ENCODE data around the gene IRAG1.

Gene IRAG1, protein sequence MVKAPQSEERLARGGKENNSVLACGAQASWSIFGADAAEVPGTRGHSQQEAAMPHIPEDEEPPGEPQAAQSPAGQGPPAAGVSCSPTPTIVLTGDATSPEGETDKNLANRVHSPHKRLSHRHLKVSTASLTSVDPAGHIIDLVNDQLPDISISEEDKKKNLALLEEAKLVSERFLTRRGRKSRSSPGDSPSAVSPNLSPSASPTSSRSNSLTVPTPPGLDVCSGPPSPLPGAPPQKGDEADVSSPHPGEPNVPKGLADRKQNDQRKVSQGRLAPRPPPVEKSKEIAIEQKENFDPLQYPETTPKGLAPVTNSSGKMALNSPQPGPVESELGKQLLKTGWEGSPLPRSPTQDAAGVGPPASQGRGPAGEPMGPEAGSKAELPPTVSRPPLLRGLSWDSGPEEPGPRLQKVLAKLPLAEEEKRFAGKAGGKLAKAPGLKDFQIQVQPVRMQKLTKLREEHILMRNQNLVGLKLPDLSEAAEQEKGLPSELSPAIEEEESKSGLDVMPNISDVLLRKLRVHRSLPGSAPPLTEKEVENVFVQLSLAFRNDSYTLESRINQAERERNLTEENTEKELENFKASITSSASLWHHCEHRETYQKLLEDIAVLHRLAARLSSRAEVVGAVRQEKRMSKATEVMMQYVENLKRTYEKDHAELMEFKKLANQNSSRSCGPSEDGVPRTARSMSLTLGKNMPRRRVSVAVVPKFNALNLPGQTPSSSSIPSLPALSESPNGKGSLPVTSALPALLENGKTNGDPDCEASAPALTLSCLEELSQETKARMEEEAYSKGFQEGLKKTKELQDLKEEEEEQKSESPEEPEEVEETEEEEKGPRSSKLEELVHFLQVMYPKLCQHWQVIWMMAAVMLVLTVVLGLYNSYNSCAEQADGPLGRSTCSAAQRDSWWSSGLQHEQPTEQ

DNA sequence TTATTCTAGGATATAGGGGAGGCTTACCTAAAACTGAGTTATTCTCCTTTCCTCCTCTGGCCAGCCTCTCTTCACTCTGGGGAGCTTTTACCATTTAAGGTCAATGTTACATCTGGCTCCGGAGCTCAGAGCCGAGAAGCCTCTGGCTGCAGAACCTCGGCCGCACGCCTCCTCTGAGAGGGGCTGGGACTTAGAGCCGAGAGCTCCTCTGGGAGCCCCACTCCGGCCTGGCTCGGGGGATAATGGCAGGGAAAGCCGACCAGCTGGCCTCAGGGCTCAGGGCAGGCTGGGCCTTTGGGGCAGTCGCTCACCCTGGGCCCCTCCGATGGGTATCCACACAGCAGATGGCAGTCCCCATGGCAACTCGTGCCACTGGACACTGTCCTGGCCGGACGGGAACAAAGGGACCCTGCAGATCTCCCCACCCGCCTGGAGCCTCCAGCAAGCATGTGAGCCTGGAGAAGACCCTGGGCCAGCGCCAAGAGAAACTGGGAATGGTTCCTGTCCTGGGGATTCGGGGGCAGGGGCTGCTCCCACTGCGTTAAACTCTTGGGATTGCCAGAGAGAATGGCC lies at the start of gene IRAG1:
Gene IRAG1, minus strand, starts transcription at position 247 of the 573 bp plus-strand sequence. Its CDS starts 153 bp downstream, at position 94.
- no peak for FAIRE-seq

DNA sequence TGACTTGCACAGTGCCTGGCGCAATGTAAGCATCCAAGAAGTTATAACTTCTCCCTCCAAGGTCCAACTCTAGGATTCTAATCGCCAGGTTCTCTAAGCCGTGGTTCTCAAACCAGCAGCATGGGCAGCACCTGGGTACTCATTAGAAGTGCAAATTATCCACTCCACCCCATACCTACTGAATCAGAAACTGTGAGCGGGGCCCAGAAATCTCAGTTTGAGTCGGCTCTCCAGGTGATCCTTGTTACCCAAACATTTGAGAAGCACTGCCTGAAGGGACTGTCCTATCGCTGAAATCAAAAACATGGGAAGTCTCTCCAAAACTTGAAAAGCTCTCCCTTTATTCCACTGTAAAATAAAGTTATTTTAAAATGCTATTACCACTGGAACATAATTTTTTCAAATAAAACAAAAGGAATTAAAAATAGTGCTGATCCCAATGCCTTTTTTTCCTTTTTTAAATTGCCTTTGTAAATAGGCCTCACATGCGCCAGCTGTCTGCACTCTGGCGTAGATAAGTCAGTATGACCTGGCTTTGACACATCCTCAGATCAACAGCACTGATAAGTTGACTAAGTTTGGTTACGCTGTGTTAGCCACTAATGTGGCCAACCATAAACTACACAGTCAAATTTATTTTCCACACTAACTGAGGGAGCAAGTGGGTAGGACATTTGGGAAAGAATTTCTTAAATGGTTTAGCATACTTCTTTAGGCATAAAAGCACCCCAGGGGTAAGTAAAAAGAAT lies 49.1 kb upstream of the IRAG1 start:
- no peak for FAIRE-seq

DNA sequence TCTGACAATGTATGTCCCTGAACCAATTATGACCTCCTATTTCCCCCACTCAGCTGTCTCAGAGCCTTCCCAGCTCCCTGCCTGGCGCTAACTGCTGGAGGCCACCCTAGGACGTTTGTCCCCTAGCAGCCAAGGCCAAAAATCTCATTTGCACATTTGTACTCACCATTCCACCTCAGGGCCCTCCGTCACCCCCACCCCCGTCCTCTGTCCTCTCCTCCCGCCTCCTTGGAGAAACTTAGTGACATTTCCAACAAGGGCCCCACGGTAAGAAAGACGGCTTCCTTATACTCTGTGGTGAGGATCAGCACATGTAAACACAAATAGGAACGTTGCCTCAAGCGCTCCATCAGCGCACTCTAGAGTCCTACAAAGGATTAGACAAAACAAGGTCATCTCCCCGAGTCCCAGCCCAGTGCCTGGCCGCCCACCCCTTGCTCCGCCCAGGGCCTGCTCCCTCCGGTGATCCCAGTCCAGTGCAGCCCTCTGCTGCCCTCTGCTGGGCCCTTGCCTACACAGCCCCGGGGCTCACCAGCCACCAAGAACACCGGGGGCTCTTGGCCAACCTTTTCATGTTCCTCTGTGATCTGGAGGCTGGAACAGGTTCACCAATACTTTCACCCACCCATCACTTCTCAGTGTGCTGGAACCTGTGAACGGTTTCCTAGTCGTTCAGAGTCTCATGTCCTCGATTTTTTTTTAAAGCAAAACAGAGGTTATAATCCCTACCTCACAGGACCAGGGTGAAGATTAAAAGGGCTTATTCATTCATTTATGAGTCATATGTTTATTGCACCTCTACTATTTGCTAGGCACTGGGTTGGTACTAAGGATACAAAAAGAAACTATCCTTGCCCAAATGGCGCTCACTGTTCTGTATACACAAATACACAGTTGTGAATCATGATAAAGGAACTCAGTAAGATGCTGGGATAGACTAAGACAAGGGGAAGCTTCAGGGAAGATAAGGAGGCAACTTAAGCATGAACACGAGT lies 42.2 kb upstream of the IRAG1 start:
- no peak for FAIRE-seq

DNA sequence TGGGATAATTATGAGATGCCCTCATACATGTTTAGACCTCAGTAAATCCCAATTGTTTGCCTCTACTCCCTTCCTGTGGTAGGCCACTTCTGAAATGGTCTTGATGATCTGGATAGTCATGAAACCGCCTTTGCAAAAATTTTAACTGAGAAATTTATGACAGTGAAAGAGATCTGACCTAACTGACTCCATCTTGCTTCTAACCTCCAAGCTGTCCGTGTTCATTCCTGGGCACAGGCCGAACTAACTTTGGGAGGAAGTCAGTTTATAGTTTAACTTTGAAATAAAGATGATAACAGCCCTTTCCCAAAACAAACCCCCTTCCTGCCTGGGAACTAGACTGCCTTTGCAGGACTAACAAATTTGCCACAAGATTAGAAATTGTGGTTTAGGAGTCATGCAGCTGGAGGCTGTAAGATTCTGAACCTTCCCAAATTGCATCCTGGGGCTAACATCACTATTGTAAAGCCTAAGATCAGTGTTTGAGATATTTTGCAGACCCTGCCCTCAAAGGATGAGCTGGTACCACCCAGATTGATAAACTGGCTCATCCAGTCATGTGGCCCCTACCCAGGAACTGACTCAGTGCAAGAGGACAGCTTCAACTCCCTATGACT lies 37.6 kb upstream of the IRAG1 start:
- FAIRE-seq, result no peak

DNA sequence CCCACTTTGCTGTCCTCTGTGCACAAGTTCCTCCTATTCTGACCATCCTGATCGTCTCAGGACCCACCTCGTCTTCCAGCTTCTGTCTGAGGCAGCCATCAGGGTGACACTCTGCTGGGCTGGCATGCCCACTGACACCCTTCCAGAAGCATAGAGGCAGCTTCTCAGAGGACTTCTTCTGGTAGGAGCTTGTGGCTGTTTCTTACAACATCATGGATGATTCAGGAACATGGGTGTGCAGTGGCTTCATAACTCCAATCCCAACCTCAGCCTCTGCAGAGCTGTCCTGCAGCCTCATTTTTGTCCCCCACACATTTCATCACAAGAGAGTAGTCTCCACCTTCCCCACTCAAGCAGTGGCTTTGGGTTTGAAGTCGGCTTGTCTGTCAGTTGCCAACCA lies 36.6 kb upstream of the IRAG1 start:
- FAIRE-seq, result no peak

DNA sequence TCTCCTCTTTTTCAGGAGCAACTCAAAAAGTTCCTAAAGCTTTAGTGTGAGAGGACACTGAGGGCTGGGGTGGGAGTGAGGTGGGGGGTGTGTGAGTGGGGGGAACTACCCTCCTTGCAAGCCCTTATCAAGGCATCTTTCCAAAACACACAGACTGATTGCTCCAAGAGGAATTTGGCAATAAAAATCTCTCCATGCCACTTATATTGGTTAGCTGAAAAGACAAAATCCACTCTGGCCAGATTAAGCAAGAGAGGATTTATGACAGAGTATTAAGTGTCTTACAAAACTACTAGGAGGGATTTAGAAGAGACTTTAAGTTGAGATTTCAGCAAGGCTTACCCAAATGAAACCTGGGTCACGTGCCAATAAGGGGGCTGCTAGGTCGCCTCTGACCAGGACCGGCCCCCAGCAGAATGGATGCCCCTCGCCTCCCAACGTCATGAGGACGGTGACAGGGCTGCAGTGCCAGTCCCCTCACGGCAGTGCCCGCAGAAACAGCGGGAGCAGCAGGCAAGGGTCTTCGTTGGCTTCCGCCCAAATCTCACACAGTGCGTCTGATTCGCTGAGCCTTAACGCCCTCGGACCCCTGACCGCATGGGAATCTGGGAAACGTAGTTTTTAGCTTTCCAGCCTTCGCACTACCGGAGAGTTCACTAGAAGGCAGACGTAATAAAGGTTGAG lies 35.4 kb upstream of the IRAG1 start:
- no peak for FAIRE-seq

DNA sequence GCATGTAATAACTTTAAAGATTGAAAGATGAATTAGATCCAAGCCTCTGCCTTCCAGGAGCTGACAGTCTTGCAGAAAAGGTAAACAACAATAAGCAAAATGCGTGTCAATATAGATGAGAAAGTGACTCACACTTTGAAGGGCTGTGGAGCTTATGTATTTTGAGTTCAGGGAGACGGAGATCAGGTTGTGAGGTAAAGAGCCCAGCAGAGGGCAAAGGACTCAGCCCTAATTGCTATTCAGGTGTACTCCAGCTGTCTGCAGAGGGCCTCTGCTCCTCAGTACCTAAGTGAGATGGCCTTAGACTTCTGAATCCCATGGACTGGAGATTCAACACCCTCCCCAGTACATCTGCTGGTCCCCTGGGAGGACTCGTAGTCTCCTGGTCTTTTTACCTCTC lies 34.6 kb upstream of the IRAG1 start:
- no peak for FAIRE-seq

DNA sequence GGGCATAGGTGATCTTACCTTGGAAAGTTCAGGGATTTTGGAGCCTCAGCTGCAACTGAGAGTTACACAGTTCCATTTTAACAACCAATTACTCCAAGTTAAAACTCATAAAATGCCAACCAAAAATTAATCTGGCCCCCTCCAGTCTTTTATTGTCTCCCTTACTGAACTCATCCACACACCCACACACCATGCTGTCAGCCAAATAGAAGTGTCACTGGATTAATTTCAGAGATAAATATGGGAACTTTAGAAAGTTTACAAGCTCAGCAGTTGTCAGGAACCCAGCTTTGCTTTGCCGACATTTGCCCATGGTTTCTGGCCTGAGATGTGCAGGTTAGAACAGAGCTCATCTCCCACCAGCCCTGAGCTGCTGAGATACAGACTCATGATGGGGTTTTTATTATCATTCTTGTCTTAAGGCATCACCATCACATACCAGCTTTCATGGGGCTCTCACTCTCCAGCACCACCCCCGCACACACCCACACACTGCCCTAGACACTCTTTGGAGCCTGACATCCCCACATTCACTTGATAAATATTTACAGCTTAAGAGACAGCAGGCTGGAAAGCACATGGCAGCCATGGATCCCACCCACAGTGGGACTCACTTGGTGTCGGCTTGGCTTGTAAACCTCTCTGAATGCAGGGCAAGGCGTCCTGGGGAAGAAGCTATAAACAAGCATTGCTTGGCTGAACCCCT lies 33.7 kb upstream of the IRAG1 start:
- FAIRE-seq, result no peak

DNA sequence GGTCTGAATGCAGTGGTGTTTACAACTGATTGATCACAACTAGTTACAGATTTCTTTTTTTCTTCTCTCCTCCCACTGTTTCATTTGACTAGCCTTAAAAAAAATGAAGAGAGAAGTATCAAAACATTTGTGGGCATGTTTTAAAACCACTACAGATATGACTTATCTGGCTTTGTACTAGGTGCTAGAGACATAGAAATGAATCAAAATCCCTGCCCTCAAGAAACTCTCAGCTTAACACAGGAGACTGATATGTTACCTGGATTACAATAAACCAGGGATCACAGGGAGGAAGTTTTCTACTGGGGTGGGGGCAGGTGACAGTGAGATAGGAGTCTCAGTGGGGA lies 32.3 kb upstream of the IRAG1 start:
- no peak for FAIRE-seq

DNA sequence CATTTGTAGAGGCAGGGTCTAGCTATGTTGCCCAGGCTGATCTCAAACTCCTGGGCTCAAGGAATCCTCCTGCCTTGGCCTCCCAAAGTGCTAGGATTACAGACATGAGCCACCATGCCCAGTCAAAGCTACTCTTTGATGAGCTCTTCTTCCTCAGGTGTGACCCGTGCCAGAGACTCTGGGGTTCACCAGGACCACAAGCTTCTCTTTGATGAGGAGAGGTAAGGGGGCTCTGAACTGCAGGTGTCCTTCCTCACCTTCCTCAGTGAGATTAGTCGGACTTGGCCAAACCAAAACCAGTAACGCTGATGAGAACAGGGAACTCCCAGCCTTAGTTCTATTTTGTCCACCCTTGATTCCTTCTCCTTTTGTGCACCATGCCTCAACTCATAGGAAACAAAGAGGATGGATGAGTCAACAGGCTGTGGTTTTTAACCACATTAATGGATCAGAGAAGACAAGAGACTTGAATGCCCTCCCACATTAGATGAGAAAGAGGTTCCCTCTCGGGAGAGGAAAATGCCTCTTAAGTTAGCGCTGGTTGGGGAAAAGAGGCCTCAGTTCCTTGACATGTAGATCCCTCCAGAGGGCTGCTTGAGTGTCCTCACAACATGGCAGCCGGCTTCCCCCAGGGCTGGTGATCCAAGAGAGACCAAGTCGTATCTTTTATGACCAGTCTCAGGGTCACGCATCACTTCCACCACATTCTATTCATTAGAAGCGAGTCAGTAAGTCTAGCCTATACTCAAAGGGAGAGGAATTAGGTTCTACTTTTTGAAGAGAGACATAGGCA lies 31.8 kb upstream of the IRAG1 start:
- FAIRE-seq, result no peak

DNA sequence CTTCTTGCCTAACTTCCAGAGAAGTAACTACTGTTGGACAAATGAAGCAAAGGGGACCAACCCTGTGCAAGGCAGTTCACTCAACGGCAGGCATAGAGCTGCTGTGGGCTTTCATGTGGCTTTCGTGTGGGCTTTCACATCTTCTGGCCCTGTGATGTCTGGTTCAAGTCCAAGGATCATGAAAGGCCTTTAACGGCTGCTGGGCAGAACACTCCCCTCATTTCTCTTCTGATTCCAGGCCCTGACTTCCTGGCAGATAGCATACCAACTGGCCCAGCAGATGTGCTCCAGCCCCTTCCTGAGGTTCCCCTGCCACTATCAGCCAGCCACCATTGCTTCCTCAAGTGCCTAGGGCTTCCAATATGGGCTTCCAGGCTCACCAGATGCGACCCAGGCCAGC lies 28.8 kb upstream of the IRAG1 start:
- FAIRE-seq, result no peak

DNA sequence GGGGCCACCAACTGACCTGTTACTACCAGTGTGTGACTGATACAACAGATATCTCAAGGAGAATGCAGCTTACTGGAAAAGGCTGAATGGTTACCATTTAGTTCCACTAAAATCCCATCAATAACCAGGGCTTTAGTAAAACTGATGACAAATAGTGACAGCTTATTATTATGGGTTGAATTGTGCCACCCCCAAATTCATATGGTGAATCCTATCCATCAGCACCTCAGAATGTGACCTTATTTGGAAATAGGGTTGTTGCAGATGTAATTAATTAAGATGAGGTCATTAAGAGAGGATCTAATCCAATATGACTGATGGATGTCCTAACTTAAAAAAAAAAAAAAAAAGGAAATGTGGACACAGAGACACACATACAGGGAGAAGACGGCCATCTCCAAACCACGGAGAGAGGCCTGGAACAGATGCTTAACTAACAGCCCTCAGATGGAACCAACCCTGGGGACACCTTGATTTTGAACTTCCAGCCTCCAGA lies 27.4 kb upstream of the IRAG1 start:
- FAIRE-seq, result no peak

DNA sequence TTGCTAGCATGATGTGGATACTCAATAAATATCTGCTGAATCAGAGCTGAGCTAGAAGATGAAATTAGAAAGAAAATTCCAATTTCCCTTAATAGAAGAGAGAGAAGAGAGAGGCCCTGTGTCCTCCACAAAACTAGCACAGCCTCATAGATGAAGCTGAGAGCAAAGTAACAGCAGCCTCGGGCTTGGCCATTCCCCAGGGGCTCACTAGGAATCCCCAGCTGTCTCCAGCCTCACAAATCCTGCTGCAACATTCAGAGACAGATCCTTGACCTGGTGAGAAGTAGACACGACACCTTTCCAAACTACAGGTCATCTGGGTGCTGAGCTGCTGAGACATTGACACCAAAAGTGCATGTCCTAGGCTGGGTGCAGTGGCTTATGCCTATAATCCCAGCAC lies 26.1 kb upstream of the IRAG1 start:
- FAIRE-seq, result no peak

DNA sequence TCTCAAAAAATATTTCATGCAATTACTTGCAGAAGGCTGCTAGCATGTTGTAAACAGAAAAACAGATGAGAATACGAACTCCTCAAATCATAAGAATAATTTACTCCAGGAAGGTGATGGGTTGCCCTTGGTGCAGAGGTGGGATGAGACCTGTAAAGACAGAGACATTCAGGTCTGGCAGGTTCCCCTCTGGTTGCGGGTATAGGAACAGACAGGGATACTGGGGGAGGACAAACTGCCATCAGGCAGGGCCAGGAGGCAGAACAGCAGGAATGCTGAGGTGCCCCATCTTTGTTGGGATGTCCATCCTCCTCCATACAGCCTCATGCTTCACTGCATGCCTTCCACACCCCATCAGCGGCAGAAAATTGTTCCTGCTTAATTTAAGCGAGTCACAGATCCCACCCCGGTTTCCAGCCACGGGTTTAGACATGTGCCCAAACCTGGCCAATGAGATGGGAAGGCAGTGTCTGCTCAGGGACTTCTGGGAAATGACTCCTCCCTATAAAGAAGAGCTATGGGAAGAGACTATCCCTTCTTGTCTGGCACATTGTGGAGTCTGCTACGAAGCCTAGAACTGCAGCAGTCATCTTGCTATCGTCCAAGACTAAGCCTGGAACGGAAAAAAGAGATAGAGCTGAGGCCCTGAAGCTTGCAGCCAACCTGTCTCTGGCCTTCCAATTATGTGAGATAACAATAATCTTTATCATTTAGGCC lies 23.1 kb upstream of the IRAG1 start:
- no peak for FAIRE-seq

DNA sequence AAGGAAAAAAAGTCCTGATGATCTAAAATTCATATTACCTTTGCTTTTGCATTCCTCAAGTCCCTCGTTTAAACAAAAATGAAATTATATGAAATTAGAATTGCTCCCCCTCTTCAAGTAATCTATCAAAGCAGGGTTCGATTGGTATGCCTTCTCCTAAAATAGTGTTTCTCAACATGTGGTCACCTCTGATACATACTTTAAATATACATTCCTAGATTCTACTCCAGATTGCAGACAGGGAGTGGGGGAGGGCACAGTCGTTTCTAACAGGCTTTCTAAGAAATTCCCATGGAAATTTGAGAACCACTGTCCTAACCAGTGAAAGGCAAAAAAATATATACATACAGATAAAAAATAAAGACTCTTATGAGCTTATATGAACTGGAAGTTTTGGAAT lies 22.6 kb upstream of the IRAG1 start:
- FAIRE-seq, result no peak

DNA sequence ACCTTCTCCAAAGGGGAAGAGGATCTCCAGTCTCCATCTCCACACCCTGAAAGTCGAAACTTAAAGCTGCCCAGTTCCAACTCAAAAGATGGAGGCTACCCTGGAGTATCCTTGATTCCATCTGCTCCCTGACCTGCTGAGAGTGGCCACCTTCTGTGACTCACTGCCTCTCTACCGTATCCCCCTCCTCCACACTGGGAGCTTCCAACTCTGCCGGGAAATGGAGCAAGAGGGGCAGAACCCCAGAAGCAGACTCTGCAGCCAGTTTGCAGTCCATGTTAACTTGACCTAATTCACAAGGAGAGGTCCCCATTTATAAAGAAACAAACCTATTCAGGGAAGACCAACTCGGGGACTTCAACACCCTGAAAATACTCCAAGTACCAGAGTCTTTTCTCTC lies 22.0 kb upstream of the IRAG1 start:
- no peak for FAIRE-seq

DNA sequence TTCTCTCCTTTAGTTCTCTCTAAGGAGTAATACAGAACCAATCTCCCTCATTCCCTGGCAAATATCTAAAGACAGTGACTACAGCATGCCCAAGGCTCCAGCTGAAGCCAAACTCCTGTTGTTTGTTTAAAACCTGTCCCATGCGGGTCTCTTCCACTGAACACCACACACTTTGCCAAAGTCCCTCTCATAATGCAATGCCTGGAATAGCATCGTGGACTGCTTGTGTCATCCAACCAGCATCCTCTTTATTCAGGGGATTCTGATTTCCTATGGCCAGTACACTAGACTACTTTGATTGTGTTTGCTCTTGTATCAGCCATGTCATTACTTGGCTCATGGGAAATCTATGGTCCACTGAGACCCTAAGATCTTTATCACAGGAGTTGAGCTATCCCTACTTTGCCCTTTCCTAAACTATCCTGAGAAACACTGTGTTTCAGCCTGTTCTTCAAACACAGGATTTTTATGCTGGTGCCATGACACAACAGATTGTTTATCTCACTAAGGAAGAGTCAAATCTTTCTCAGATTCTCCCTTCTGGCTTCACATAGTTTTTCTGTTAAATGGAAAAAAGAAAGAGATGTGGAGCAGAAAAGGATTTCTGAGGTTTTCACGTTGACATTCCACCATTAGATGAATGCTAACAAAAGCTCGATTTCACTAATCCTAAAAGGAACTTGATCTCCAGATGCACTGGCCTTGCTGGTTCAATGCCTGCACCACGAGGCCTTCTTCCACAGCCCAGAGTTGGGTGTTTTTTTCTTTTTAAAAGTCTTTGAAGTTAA lies 15.9 kb upstream of the IRAG1 start:
- no peak for FAIRE-seq

Data from colon (tissue), 2 donors.